Suppressor macrophage treated with lipopolysaccharide for 4 hours (primary cell): ENCODE data around the gene PKIG.

Source experiments
- DNase-seq: peaks from one replicate; pipeline ENCODE4 v3.0.0-alpha.2; 2020

The PKIG gene

DNA sequence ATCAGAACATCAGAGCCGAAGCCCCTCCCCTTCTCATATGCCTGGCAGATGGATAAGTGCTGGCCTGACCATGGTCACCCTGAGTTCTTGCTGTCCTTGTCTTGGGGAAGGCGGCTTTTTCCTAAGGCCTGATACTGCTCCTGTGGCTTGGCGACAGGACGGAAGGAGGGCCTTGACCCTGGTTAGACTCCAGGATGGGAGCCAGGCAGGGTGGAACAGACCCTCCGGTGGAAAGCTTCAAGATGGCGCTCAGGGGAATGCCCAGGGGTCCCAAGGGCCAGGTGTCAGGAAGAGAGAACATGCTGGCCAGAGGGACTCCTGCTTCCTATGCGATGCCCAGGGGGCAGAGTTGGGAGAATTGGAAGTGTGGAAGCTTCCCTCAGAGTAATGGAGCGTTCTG lies 39.6 kb downstream of the PKIG start:
- DNase-seq = no peak

DNA sequence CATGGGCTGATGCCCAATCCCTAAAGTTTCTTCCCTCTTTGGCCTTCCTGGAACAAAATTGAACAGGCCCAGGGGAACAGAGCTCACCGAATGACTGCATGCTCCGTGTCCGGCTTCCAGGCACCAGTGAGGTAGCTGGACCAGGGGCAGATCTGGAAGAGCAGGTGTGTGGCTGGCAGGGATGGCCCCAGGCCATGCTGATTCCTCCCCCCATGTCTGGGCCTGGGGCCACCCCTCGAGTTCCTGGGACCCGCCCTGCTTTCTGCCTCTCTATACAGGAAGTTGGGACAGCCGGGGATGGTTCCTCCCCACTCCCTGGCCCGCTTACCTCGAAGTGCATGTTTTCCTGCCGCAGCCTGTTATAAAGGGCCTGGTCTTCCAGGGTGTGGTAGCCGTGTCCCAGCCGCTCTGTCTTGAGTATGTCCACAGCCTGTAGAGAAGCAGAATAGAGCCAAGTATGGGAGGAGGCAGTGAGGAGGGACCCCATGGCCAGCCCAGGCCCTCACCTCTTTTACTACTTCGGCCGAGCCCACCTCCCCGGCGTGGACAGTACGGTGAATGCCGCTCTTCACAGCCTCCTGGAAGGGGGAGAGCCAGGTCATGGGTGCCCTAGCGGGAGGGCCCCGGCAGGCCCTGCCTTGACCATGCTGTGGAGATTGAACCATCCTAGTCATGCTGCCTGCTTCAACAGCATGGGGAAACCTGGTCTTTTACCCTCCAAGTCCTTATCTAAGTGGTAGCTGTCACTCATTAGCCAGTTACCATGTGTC lies 40.3 kb downstream of the PKIG start:
- DNase-seq = no peak

DNA sequence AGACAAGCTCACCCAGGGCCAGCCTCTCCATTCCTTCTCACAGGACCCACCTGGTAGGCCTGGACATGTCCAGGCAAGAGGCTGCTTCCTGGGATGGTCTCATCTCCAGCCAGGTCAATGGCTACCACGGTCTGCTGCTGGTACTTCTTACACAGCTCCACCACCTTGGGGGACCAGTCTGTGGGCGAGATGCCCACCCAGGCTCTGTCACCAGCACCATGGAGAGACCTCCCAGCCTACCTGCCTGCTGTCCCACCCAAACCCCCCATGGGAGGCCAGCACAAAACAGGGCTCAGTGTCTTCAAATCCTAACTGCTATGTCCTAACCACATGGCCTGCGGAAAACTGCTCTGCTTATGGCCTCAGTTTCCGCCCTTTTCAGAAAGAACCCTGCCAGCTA lies 41.8 kb downstream of the PKIG start:
- DNase-seq = no peak

DNA sequence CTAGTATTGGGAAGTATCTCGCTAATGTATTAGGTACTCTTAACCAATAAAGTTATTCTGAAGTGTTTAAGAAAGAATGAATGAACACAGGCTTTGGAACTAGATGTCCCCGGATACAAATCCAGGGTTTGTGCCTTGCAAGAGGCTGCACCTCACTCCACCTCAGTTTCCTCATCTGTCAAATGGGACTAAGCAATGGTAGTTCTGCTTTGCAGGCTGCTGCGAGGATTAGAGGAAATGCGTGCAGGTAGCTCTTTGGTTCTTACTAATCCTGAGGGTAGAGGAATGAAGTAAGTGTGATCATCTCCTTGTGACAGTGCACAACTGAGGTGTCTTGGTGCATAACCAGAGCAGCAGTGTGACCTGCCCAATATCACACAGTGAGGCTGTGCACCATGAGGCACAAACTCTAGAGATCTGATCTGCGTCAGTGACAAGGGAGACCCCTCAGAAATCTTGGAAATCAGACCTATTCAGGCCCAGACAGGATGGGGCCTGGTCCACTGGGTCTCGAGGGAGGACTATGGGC lies 42.4 kb downstream of the PKIG start:
- no peak for DNase-seq

DNA sequence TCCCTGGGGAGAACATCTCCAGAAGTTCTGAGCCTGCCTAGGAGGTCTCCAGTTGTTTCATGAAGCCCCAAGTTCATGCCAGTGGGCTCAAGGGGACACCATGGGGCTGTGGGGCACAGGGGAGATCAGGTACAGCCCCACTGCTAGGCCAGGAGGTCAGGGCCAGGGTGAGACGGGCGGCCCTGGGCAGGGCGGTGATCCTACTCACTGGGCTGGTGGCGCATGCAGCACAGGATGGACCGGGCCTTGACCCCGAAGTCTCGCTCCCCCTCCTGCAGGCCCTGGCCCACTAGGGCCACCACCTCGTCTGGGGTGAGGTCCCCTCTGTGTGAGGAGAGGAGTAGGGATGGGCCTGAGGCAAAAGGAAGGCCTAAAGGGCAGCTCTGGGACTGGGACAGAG lies 43.0 kb downstream of the PKIG start:
- DNase-seq = no peak

DNA sequence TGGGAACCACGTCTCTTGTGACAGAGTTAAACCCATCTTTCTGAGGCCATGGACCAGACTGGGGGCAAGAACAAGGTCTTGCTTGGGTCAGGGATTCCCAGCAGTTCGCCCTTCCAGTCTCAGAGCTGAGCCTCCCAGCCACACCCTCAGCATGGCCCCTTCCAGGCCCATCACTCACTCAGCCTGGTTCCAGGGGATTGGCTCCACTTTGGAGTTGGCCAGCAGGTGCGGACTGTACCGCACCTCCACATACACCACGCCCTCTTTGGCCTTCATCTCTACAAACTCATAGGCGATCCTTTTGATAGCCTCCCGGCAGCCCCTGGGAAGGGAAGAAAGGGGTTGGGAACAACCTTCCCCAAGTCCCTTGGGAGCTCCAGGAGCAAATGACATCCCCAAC lies 43.9 kb downstream of the PKIG start:
- DNase-seq = no peak

DNA sequence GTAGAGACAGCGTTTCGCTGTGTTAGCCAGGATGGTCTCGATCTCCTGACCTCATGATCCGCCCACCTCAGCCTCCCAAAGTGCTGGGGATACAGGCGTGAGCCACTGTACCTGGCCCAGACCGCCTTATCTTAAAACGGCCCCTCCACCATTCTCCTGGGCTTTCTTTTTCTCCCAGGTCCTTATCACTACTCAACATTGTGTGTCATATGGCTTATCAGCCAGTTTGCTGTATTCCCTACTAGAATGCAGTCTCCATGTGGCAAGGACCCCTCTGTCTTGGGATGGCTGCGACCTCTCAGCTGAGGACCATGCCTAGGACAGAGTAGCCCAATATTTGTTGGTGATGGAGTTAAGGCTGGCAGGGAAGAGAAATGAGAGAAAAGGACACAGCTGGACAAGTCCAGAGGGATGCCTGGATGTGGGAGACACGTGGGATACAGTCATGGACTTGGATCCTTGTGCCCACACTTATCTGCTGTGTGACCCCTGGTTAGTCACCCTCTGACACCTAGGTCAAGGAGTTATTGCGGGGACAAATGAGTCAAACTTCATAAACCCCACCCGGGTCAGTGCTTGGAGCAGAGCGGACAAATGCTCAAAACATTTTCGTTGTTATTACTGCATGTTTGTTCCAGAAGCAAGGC lies 45.1 kb downstream of the PKIG start:
- no peak for DNase-seq

DNA sequence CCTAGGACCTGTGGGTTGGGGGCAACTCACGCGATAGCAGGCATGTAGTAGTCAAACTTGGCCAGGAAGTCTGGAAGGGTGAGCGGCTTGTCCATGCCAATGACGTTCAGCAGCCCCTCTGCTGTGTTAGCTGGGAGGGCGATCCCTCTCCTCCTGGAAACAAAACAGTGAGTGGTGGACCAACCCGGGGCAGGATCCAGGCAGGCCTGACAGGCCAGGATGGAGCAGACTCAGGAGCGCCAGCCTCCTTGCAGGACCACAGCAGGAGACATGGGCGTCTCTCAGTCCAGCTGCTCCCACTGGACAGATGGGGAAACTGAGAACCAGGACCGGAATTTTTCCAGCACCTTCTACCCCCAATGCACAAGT lies 46.6 kb downstream of the PKIG start:
- no peak for DNase-seq

DNA sequence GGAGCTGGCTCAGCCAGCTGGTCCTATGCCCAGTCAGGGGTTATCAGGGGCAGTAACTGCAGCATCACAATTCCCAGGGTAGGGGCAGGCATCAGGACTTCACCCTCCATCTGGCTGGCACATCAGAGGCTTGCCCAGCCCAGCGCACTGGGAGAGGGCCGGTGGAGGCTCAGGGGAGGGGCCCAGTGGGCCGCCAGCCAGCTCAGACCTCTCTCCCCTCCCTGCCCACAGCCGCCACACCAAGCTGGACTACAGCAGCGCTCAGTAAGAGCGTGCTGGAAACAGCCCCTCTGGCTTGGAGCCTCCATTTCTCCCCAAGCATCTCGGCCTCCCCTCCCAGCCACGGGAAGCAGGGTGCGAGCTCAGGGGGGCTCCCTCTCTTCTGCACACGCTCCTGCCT lies 47.2 kb downstream of the PKIG start:
- no peak for DNase-seq

DNA sequence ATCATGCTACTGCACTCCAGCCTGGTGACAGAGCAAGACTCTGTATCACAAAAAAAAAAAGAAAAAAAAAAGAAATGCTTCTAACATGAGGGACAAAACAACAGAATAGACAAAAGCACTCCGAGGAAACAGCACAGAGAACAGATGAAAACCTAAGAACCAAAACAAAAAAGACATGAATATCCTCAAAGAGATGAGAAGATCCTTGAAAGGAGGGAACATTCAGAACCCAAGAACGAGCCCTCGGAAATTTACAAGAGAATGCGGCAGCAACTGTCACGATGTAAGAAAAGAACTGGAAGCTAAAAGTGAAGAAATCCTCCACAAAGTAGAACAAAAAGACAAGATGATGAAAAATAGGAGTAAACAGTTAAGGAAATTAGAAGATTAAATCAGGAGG lies 47.9 kb downstream of the PKIG start:
- no peak for DNase-seq

DNA sequence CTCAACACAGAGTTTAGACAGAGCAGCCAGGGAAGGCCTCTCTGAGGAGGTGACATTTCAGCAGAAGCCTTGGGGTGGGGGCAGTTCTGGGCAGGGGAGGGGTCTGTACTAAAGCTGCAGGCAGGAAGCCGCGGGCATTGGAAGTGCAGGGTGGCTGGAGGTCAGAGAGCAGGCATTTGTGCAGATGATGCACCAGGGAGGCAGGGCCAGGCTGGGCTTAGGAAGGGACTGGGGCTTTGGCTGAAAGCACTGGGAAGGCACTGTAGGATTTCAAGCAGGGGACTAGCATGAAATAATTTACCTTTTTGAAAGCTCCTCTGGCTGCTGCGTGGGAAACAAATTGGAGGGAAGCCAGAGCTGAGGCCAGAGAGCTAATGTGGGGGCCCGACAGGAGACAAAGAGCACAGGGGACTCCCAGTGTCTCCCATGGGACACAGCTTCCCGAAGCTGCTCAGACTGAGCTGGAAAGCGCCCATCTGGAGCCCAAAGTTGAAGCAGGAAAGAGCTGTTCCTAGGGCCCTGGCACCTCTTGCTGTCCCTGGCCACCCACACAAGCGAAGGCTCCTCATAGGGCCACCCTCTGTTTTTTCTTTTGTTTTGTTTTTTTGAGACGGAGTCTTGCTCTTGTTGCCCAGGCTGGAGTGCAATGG lies 49.8 kb downstream of the PKIG start:
- no peak for DNase-seq

DNA sequence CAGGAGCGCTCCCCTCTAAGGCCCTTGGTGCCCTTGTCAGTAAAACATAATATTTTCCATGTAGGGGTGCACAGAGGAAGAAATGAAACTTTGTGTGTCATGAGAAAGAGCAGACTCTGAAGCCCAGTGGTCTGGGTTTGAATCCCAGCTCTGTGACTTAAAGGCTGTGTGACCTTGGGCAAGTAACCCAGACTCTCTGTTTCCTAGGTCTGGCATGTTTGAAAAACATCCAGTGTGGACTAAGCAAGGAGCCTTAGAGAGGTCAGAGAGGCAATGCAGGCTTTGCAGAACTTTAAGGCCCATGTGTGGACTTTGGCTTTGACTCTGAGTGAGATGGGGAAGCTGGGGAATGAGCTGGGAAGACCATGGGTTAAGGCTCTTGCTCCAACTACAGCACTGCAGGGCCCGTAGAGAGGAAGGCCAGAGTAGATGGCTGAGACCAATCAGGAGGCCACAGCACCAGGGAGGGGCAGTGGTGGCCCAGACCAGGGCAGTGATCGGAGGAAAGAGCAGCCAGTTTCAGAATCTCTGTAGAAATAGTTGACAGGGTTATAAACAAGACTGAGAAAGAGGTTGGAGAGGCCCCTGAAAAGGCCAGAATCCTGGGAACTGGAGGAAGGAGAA lies 50.9 kb downstream of the PKIG start:
- no peak for DNase-seq

DNA sequence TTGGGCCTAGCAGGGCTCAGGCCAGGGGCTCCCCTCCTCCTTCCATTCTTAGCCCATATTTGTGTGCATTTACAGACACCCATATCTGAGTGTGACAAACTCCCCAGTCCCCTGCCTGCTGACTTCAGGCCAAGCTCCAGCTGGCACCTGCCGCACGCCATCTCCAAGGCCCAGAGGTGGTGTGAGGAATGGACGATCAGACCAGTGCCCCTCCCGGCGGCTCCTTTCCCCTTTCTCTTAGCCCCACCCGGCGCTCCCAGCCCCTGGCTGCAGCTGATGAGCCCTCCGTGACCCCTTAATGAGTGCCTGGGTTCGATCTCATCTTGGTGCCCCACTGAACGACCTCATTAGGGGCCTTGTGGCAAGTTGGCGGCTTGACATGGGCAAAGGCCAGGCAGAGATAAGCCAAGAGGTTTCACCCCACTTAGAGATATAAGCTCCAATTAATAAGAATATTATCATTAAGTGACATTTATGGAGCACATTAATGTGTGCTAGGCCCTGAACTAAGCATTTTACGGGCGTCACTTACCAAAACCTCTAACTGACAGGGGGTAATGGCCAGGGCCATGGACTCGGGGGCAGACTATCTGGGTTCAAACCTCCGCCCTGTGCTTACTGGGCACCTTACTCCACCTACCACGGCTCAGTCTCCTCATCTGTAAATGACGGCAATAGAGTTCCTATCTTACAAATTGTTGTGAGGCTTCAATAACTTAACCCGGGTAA lies 51.7 kb downstream of the PKIG start:
- no peak for DNase-seq

DNA sequence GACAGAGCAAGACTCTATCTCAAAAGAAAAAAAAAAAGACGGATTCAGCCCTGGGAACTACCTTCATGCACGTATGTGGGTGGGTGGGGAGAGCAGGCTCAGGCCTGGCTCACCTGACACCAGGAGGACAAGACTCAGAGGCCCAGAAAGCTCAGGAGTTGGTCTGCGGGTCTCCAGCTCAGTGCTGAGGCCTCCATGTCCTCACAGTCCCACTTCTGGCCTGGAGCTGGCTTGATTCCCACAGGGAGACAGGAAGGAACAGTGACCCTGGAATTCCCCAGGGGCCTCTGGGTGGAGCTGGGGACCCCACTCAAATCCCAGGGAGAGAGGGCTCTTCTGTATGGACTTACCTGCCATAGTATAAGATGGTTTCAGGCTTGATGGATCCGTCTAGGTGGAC lies 53.5 kb downstream of the PKIG start:
- DNase-seq = no peak

DNA sequence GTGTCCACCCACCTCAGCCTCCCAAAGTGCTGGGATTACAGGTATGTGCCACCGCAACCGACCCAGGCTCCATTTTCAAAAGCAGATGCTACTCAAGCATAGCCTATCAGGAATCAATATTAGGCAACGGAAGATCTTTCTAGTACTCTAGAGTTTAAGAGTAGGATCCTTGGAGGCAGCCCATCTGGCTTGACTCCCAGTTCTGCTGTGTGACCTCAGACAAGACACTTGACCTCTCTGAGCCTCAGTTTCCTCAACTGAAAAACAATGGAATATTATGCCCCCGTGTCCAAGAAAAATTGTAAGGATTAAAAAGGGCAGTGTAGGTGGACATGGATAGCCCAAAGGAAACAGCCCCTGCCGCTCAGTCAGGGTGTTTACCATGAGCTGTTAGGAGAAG lies 54.7 kb downstream of the PKIG start:
- DNase-seq = no peak

DNA sequence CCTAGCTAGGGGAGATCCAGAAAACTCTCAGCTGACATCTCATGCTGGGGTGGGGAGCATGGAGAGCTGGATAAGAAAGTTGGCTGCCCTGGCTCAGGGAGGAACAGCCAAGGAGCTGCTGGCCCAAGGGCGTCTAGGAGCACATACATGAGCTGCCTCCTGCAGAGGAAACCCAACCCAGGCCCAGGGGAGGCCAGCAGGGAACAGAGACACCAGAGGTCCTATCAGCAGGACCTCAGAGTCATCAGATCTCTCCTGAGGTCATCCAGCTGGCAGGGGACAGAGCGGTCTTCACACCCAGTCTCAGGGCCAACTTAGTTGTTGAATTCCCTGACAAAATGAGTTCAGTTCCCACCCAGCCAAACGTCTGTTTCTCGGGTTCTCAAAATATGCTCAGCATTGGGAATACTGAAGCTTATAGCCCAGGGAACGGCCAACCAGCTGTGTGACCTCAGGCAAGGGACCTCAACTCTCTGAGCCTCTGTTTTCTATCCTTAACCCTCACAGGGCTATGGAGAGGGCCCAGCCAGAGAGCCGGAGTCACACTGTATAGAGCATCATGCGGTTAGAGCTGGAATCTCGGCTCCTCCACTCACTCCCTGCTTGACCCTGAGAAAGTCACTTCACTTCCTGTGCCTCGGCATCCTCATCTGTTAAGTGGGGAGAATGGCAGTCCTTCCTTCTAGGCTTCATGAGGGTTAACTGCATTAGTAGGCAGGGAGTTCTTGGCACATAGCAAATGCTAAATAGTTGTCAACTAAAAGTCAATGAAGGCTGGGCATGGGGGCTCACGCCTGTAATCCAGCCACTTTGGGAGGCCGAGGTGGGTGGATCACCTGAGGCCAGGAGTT lies 55.4 kb downstream of the PKIG start:
- DNase-seq = no peak

DNA sequence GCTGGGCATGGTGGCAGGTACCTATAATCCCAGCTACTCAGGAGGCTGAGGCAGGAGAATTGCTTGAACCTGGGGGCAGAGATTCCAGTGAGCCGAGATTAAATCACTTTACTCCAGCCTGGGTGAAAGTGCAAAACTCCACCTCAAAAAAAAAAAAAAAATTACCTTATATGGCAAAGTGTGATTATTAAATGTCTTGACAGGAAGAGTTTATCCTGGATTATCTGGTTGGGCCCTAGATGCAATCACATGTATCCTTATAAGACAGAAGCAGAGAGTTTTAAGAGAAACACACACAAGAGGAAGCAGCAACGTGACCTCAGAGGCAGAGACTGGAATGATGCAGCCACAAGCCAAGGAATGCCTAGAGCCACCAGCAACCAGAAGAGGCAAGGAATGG lies 58.1 kb downstream of the PKIG start:
- DNase-seq = no peak

DNA sequence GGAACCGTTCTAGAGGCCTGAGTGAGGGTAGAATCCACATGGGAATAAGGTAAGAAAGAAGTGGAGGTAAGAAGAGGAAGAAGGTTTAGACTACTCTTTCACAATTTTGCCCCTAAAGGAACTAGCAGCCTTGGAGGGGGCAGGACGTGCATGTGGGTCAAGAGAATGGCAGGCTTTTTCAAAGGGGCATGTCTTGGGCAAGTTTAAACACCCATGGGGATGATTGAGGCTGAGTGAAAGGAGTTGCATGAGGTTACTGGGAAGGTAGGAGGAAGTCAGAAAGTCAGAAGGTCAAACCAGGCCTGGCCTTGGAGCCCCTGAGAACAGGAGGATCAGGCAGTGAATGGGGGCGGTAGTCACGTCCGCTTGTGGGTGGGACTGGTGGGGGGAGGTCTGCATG lies 58.9 kb downstream of the PKIG start:
- peak; percentile 23 for DNase-seq

DNA sequence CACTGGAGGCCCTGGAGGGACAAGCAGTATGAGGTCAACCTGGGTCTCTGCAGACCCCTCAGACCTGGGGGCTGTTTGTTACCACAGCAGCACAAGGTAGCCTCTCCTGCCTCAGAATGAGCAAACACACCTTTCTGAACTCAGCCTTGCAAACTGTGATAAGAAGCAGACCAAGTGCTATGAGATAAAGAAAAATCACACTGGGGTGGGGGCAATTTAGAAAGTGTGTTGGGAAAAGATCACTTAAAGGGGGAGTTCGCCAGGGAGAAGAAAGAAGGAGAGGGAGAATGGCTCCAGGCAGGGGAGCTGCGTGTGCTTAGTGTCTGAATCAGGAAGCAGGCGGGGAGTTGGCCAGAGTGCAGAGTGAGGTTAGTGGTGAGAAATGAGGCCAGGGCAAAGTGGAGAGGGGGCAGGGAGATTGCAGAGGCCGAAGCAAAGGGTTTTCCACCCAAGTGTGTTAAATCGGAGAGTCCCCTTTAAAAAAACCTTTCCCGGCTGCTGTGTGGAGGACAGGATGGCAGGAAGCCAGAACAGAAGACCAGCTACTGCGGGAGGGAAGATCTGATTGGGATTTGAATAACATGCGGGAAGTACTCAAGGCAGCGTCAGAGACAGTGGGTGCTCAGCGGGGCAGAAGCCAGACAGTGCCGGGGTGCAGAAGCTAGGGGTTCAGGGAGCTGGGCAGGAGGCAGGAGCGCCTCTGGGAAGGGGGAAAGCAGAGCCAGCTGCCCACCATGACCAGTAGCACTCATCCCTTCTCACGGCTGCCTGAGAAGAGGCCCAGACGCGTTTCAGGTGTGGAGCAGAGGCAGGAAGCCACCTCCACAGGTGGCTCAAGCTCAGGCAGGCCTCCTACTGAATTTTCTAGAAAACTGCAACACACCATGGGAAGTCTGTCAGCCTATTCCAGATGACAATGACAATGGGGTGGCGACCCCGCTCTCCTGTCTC lies 60.1 kb downstream of the PKIG start:
- peak; percentile 87 for DNase-seq

DNA sequence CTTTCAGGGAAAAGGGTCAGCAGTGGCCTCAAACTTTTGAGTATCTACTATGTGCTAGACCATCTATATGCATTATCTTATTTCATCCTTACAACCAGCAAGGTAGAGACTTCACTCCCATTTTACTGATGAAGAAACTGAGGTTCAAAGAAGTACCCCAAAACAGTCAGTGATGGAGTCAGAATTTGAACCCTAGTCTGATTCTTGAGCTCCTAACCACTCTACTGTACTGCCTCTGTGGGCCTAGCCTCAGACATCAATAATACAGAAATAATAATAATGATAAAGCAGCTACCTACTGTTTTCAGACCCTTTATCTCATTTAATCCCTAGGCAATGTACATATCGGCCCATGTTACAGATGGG lies 60.8 kb downstream of the PKIG start:
- DNase-seq = no peak
